Measurements from ENCODE around the gene LIN7B. TPM values are rescaled to one million over a fixed set of nuclear protein-coding genes. Genes with fewer than 3 reads are reported as not detected.

Gene LIN7B
- total and polyA plus RNA-seq, 2 of the 13 experiments (the other 11 are each of a cell fraction or from before 2014, with no cell fraction given), result 5.3 to 7.6 TPM

- TF ChIP-seq PITX1 (CRISPR knock-in tag; IDR thresholded peaks at IDR 0.05) (peak; percentile 44; the same call in 1 of the 2 replicates), PBX3 (CRISPR knock-in tag; IDR thresholded peaks at IDR 0.05; ENCODE audit: borderline replicate concordance) (no peak), KLF9 (CRISPR knock-in tag; IDR thresholded peaks at IDR 0.05; ENCODE audit: low read depth) (no peak), TAF1 (CRISPR knock-in tag; IDR thresholded peaks at IDR 0.05) (peak; percentile 68), LRRFIP1 (CRISPR knock-in tag; conservative IDR thresholded peaks at IDR 0.05) (no peak), SALL2 (CRISPR knock-in tag; IDR thresholded peaks at IDR 0.05) (peak; percentile 76), ZFP37 (CRISPR knock-in tag; IDR thresholded peaks at IDR 0.05; ENCODE audit: borderline replicate concordance) (no peak), PAXIP1 (CRISPR knock-in tag; conservative IDR thresholded peaks at IDR 0.05) (peak; percentile 56), ZNF816 (CRISPR knock-in tag; IDR thresholded peaks at IDR 0.05; ENCODE audit: borderline replicate concordance) (0 out of 2 replicates have a peak, but pooled peaks have one; percentile 47), ZNF484 (CRISPR knock-in tag; IDR thresholded peaks at IDR 0.05; ENCODE audit: borderline replicate concordance, low read depth) (no peak), ATF7-NPFF (CRISPR knock-in tag; IDR thresholded peaks at IDR 0.05; ENCODE audit: low read depth) (peak; percentile 57; the same call in 1 of the 2 replicates), ZNF572 (CRISPR knock-in tag; IDR thresholded peaks at IDR 0.05) (peak; percentile 83; the same call in 1 of the 2 replicates), SP1 (IDR thresholded peaks at IDR 0.05) (no peak), SP1 (CRISPR knock-in tag; IDR thresholded peaks at IDR 0.05) (peak; percentile 38; the same call in 1 of the 2 replicates), FOXK1 (CRISPR knock-in tag; IDR thresholded peaks at IDR 0.05; ENCODE audit: borderline replicate concordance, low read depth) (no peak), DMTF1 (CRISPR knock-in tag; IDR thresholded peaks at IDR 0.05) (no peak), ETV5 (CRISPR knock-in tag; IDR thresholded peaks at IDR 0.05; ENCODE audit: borderline replicate concordance) (peak; percentile 17; the same call in 1 of the 2 replicates), ZNF605 (CRISPR knock-in tag; IDR thresholded peaks at IDR 0.05) (peak; percentile 46; the same call in 1 of the 2 replicates), ZSCAN29 (CRISPR knock-in tag; conservative IDR thresholded peaks at IDR 0.05) (peak; percentile 78; the same call in 1 of the 2 replicates), ZNF230 (CRISPR knock-in tag; IDR thresholded peaks at IDR 0.05) (no peak)
Measured at GRCh38 chr19:49157445-49158224, 43.5 kb downstream of the LIN7B start, which contains the start of gene TRPM4 (continued).

All from HepG2 (cell line).